Mammary epithelial cell (primary cell): ENCODE data around the gene RABGAP1L.

ENCODE experiments used
- EZH2 ChIP-seq: IDR thresholded peaks from 2 replicates; pipeline ENCODE4 v1.6.1; 2012; ENCODE audit warnings: low read length, inconsistent platforms, borderline replicate concordance
- TF ChIP-seq, protein P1 (sequence below), 2 donors: IDR thresholded peaks in 1 of 2; conservative IDR thresholded peaks in 1 of 2; 2 replicates each; pipeline ENCODE4 v1.5.1; 2011 to 2012; ENCODE audit warnings: inconsistent platforms in 2 of 2, low read length in 2 of 2, mild to moderate bottlenecking in 2 of 2, control low read depth in 1 of 2, low read depth in 1 of 2; ENCODE audit not compliant: insufficient read depth in 1 of 2; ENCODE audit errors: extremely low read depth in 1 of 2

GRCh38 chr1:174273776-174274175 lies 114.5 kb downstream of the RABGAP1L start:
- no peak for TF ChIP-seq EZH2
- TF ChIP-seq, protein P1, sequence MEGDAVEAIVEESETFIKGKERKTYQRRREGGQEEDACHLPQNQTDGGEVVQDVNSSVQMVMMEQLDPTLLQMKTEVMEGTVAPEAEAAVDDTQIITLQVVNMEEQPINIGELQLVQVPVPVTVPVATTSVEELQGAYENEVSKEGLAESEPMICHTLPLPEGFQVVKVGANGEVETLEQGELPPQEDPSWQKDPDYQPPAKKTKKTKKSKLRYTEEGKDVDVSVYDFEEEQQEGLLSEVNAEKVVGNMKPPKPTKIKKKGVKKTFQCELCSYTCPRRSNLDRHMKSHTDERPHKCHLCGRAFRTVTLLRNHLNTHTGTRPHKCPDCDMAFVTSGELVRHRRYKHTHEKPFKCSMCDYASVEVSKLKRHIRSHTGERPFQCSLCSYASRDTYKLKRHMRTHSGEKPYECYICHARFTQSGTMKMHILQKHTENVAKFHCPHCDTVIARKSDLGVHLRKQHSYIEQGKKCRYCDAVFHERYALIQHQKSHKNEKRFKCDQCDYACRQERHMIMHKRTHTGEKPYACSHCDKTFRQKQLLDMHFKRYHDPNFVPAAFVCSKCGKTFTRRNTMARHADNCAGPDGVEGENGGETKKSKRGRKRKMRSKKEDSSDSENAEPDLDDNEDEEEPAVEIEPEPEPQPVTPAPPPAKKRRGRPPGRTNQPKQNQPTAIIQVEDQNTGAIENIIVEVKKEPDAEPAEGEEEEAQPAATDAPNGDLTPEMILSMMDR (conservative IDR thresholded peaks at IDR 0.05 in 1 of 2, IDR thresholded peaks at IDR 0.05 in 1 of 2; ENCODE audit: extremely low read depth in 1 of 2, insufficient read depth in 1 of 2, low read depth in 1 of 2, low read length in 2 of 2) = no peak
